GM18526 (cell line): ENCODE data around the gene CHST11.

ENCODE experiments used
- POLR2A ChIP-seq: IDR thresholded peaks from 3 replicates; pipeline ENCODE4 v1.6.1; 2011; ENCODE audit not compliant: insufficient read length; ENCODE audit errors: extremely low read depth

Gene CHST11

DNA sequence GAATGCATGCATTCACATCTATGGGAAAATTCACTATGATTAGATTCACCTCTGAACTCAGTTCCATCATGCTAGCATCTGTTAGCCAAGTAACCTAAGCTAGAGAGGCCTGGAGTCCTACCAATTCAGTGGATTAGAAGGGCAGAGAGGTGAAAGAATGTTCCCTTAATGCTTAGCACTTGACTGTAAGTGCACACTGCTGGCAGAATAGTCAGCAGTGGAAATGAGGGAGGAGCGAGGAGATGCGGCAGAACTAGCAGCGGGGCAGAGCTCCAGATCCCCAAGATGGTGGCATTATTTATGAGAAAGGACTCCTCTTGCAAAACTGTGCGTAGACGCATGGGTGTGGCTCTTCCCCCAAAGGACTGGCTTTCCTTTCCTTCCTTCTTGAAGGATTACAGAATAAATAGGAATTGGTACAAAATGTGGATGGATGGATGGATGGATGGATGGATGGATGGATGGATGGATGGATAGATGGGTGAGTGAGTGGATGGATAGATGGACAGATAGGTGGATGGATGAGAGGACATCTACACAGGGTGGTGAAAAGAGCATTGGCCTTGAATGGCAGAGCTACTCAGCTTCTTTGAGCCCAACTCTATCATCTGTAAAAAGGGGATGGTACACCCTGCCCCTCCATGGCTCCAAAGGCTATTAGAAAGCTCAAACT lies 227.2 kb downstream of the CHST11 start:
- no peak for TF ChIP-seq POLR2A

DNA sequence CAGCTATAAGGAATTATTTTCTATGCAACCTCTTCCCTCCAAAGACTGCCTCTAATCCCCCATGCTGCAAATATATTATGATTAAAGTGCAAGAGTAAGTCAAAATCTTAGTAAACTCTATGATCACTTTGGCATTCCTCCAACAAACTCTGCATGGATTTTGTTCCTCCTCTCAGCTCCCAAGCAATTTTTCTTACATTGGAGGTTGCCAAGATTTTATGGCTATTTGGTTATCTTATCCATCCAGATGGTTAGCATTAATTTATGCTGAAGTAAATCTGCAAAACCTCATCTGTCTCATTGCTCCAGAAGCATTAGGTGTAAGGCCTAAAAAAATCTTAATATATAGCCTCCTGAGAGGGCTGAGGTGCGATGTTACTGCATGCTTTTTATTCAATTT lies 228.1 kb downstream of the CHST11 start:
- TF ChIP-seq POLR2A: no peak

DNA sequence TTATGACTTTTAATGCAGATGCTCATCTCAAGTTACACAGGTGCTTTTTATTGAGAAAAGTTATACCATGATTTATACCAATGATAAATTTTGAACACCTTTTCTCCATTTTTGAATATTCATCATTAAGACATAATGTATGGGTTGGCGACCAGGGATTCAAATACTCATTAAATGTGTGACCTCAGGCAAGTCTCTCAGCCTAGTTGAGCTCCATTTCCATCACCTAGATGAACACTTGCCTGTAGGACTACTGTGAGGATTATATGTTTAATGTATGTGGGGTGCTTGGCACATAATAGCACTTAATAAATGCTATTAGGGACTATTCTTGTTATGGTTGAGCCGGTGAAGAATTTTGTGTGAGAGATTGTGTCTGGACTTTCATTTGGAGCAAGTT lies 228.6 kb downstream of the CHST11 start:
- TF ChIP-seq POLR2A: no peak

DNA sequence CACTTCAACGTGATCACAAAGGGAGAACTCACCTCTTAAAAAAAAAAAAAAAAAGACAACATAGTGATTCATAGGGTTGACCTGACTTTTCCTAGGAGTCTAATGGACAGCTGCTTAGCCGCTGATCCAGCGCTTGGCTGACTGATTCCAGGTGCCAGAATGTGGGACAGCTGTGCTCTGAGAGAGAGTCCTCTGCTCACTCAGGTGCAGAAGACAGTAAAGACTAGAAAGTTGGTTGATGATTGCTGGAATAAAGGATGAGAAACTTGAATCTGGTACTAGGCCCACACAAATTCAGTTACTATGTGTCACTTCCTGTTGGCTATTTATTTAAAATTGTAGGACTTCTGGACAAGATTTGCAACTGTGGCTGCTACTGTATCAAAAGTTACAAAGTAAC lies 229.4 kb downstream of the CHST11 start:
- no peak for TF ChIP-seq POLR2A

DNA sequence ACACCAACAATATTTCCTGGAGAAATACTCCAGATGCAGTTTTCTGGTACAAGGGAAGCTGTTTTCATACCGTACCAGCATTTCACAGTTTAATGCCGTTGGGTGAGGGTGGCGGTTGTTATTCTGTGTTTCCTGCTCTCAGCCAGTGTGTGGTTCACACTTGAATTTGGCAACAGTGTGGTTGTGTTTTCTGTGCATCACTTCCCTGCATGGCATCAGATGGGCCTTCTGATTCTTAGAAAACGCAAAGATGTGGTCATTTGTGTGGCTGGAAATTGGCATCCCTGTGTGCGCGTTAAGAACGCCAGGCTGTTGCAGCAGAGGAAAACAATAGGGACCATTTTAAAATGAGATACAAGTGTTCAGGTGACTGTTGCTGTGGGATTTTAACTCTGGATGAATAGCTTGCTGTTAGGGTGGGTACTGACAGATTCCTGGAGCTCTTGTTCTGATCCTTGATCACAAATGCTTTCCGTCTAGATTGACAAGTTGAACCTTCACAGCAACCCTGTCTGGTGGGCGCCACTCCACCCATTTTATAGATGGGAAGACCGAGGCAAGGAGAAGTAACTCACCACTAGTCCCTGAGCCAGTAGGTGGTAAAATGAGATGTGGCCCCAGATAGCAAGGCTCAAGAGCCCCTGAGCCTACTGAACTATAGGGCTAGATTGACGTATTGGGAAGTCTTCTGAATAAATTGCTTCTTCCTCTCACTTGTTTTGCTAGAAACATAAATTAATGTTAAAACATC lies 231.2 kb downstream of the CHST11 start:
- TF ChIP-seq POLR2A: no peak

DNA sequence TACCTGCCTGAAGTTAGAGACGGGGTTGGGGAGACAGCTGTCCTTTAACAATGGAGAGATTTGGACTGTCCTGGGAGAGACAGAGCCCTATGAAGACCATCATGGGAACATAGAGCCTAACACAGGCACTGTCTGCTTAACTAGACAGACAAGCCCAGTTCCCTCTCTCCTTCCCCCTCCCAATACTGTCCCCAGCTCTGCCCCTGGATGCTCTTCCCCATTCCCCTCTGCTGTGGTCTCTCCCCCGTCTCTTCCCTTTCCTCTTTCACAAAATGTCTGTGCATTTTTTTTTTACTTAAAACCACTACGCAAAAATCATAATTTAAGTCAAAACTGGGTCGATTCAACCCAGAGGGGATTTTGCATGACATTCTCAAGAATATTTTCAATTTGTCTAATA lies 232.9 kb downstream of the CHST11 start:
- no peak for TF ChIP-seq POLR2A

DNA sequence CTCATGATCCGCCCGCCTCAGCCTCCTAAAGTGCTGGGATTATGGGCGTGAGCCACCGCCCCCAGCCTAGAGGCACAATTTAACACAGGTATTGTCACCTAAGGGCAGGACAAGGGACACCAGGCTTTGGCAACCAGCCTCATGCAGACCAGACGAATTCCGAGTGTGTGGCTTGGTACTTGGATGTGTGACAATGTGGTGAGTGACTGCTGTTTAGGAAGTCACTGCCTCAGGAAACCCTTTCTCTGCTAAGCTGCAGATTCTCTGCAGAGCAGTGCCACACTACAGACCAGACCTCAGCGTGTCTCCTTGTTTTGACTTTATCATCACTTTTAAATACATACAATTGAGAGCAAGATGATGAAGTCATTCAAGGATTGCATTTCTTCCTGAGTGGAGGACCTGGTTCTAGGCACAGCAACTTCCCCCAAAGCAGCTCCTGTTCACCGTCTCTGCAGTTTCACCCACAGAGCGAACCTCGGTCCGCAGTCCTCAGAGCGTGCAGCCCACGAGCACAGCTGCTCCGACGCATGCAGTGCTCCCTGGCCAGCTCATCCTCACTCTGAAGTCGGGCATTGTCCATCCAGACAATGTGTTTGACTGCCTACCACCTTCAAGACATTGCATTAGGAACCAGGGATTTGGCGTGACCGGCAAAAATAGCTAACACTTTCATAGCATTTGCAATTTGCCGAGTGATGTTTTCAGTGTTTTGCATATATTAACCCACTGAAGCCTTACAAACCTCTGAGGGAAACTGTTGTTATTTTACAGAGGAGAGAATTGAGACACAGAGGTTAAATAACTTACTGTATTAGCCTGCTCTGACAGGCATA lies 235.2 kb downstream of the CHST11 start:
- TF ChIP-seq POLR2A: no peak

DNA sequence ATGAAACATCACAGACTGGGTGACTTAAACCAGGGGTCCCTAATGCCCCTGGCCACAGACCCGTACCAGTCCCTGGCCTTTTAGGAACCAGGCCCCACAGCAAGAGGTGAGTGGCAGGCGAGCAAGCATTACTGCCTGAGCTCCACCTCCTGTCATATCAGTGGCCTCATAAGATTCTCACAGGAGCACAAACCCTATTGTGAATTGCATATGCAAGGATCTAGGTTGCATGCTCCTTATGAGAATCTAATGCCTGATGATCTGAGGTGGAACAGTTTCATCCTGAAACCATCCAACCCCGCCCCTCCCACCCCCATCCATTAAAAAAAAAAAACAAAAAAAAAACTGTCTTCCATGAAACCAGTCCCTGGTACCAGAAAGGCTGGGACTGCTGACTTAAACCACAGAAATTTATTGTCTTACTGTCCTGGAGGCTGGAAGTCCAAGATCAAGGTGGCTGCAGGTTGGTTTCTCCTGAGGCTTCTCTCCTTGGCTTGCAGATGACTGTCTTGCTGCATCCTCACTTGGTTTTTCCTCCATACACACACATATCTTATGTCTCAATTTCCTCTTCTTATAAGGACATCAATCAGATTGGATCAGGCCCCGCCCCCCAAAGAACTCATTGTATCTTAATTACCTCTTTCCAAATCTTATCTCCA lies 235.9 kb downstream of the CHST11 start:
- no peak for TF ChIP-seq POLR2A

DNA sequence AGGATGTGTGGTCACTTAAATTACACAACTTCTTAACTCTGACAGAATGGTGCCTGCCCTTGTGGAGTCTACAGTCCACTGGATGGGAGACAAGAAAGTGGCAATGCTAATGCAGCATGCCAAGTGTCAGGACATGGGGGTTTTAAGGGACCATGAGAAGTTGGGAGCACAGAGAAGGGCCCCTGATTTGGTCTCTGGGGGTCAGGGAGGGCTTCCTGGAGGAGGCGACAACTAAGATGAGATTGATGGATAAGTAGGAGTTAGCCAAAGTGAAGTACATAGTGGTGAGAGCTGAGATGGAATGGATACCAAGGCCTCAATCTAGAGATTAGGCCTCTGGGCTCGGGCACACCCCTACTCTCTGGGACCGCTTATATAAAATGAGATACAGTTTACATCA lies 236.7 kb downstream of the CHST11 start:
- no peak for TF ChIP-seq POLR2A

DNA sequence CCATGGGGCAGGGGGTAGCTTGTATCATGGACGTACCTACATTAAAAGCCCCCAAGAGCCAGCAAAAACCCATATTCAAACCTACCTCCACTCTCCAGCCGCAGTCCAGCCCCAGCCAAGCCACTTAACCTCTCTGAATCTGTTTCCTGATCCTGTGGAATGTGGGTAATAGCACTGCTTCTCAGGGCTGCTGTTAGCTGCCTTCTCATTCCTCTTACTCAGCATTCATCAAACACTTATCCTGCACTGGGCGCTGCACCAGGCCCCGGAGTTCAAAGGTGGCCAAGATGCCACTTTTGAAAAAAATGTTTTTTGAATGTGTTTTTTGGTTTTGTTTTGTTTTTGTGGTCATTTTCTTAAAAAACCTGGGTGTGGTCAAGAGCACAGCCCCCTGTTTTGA lies 237.4 kb downstream of the CHST11 start:
- TF ChIP-seq POLR2A: no peak

DNA sequence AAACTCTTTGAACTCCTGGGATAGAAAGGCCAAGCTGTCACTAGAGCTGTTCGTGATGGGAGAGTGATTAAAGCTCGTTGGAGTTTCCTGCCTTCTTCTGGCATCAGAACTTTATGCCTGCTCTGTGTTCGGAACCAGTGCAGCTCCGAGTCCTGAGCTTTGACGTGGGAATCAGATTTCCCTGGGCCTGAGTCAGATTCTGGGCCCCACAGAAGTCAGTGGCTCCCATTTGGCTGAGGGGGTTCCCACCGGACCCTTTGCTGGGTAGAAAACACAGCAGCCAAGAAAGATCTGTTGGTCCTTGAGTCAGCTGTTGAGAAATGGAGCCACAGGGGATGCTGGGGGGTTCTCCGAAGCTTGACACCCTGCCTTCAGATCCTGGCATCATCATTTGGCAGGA lies 238.0 kb downstream of the CHST11 start:
- TF ChIP-seq POLR2A: no peak

DNA sequence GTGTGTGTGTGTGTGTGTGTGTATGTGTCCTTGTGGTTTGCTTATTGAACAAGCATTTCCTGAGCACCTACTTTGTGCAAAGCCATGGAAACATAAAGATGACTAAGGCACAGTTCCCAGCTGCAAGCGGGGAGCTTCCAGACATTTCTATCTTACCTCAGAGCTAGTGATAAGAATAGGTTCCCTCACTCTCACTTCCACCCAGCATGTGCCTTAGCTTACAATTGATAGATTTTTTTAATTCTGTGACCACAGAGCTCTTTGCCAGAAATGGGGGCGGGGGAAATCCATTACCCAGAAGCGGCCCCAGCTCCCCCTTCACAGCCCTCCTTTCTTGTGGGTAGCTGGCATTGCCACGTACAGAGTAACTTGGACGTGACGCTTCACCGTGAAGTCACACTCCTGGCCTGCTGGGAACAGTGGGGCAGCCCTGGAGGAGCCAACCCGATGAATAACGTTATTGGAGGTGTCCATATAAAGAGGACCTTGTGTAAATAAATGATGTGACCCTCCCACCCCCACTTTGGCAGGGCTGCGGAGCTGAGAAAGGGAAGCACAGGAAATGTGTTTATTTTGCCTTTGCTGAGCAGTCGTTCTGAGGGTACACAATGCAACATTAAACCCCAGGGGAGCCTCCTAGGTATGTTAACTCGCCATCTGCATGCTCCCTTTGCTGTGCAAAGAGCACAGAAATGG lies 238.9 kb downstream of the CHST11 start:
- TF ChIP-seq POLR2A: no peak

DNA sequence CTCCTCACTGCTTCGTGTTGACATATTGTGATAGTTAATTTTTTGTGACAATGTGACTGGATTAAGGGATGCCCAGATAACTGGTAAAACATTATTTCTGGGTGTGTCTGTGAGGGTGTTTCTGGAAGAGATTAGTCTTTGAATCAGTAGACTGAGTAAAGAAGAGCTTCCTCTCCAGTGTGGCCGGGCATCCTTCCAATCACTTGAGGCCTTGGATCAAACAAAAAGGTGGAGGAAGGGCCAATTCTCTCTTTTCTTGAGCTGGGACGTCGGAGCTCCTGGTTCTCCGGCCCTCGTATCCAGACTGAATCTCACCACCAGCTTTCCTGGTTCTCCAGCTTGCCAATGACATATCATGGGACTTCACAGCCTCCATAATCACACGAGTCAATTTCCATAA lies 240.4 kb downstream of the CHST11 start:
- TF ChIP-seq POLR2A: no peak

DNA sequence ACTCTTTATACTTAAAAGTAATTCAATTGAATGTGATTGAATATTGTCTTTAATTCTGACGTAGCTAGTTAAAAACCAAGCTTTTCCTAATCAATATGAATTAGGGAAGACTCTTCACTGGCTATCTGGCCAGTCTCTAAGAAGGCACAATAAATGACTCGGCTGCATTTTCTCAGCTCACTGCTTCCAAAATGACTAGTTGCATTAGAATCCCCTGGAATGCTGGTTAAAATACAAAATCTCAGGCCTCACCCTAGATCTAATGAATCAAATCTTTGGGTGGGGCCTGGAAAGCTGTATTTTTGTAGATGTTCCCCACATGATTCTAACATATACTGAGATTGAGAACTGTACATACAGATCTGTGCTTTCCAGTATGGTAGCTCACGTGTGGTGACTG lies 242.1 kb downstream of the CHST11 start:
- TF ChIP-seq POLR2A: no peak
